ENCODE results near the gene IFI16. TPM values are rescaled to one million over a fixed set of nuclear protein-coding genes. Genes with fewer than 3 reads are reported as not detected.

Gene IFI16
- polyA plus RNA-seq, 2 of the 4 experiments (the other 2 are of a cell fraction) = 1.5 to 3.3 TPM

DNA sequence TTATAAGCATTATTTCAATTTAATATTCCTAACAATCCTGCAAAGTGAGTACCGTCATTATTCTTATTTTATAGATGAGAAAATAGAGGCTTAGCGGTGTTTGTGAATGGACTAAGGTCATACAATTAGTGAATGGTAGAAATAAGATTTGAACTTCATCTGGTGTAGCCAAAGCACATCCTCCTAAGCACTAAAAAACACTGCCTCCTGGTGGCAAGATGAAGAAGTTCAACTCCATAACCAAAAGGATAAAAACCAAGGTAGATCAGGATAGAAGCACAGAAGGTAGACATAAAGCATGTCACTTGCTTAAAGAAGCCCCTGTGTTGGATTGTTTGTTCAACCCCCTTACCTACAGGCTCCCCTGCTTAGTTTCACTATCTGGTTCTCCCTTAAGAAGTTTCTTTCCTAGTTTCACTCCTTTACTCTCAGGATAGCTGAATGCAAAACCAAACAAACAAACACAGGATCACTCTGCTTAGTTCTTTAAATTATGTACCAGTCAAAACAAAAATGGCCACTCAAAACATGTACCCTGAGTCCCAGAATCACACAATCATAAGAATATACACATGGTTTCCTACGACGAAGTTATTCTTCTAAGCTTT lies 79.6 kb downstream of the IFI16 start:
- 83% methylated on average over 4 of the region's 4 CpGs for WGBS (ENCODE audit: missing lambda C conversion rate)
- Histone ChIP-seq H3K4me1 (peaks cover 14% of the 10 kb centered on the region; the same call in 2 of the 3 replicates), H3K4me2 (no peak overlapping the region), H3K9me3 (no peaks in the 10 kb centered on the region), H3K27ac (no peak overlapping the region), H3K4me3 (no peak overlapping the region)
- TF ChIP-seq, protein P1, sequence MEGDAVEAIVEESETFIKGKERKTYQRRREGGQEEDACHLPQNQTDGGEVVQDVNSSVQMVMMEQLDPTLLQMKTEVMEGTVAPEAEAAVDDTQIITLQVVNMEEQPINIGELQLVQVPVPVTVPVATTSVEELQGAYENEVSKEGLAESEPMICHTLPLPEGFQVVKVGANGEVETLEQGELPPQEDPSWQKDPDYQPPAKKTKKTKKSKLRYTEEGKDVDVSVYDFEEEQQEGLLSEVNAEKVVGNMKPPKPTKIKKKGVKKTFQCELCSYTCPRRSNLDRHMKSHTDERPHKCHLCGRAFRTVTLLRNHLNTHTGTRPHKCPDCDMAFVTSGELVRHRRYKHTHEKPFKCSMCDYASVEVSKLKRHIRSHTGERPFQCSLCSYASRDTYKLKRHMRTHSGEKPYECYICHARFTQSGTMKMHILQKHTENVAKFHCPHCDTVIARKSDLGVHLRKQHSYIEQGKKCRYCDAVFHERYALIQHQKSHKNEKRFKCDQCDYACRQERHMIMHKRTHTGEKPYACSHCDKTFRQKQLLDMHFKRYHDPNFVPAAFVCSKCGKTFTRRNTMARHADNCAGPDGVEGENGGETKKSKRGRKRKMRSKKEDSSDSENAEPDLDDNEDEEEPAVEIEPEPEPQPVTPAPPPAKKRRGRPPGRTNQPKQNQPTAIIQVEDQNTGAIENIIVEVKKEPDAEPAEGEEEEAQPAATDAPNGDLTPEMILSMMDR (IDR thresholded peaks at IDR 0.05) = peak; percentile 41; the same call in 2 of the 3 replicates
- TF ChIP-seq RAD21 (conservative IDR thresholded peaks at IDR 0.05 in 1 of 2, IDR thresholded peaks at IDR 0.05 in 1 of 2) (0 out of 5 replicates have a peak, but pooled peaks of 1 of the 2 experiments have one; percentile 10), RNF2 (IDR thresholded peaks at IDR 0.05; ENCODE audit: borderline replicate concordance, low read depth) (no peak), FOSB (CRISPR knock-in tag; IDR thresholded peaks at IDR 0.05) (no peak)
- ChIA-PET CTCF (interaction anchor here (1.3 to 2.1 kb wide), 3 partner anchors 17 to 45 kb away, joined by 3 to 10 read pairs (median 3); no protein-coding TSS in a partner anchor), POLR2A (no interaction called here)
- DNase-seq (ENCODE audit: low read depth in 1 of 2, low spot score in 1 of 2) (peak in 1 of 2 experiments; percentile 17), FAIRE-seq (no peak), ATAC-seq (peak in 1 of 2 experiments; percentile 48; a peak in 1 of 6 replicates)

DNA sequence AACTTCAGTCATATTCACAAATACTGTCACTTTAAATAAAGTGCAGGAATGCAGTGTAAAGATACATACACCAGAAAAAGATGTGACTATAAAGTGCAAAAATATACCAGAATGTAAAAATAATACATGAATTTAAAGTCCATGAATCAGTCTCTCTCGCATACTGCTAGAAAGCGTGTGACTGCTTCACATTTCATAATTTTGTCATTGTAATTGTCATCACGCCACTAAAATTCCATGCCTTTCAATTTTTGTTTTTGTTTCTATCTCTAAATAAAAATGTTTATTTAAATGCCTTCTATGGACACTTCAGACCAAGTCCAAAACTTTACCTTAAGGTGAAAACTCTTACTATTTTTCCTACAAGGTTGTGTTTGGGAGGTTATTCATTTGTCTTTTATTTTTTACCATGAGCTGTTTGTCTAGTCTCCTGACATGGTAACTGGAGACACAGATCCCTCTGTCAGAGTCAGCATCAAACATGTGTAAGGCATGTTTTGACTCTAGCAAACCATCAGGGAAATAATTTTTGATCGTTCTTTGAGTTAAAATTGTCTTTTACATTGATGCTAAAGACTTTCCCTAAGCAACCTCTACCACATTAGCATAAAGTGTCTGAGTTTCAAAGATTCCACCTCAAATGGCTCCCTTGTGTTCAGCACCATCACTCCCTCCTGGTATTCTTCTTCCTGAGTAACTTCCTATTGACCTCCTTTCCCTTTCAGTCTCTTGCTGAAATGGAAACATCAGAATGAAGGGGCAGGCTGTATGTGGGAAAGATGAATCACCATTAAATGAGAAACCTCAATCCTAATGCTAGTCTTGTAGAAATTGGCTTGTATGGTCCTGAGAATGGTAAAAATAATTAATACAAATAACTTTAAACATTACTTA lies 80.8 kb downstream of the IFI16 start:
- Histone ChIP-seq H3K9me3 (no peaks in the 10 kb centered on the region), H3K4me2 (no peak overlapping the region), H3K4me1 (peaks cover 14% of the 10 kb centered on the region; the same call in 2 of the 3 replicates), H3K4me3 (no peak overlapping the region), H3K27ac (no peak overlapping the region)
- no peak for FAIRE-seq
- no peak for TF ChIP-seq EHMT2 (IDR thresholded peaks at IDR 0.05; ENCODE audit: low read depth)
- no peak for TF ChIP-seq EHF (CRISPR knock-in tag; IDR thresholded peaks at IDR 0.05)
- no peak for TF ChIP-seq CBX2 (IDR thresholded peaks at IDR 0.05; ENCODE audit: borderline replicate concordance, low read depth)
- TF ChIP-seq RARB (CRISPR knock-in tag; IDR thresholded peaks at IDR 0.05) = no peak
- TF ChIP-seq, protein P1 (IDR thresholded peaks at IDR 0.05) = no peak
- TF ChIP-seq, protein P2, sequence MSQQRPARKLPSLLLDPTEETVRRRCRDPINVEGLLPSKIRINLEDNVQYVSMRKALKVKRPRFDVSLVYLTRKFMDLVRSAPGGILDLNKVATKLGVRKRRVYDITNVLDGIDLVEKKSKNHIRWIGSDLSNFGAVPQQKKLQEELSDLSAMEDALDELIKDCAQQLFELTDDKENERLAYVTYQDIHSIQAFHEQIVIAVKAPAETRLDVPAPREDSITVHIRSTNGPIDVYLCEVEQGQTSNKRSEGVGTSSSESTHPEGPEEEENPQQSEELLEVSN (IDR thresholded peaks at IDR 0.05; ENCODE audit: borderline replicate concordance, low read depth) = no peak
- TF ChIP-seq FOXS1 (CRISPR knock-in tag; IDR thresholded peaks at IDR 0.05) = no peak
- TF ChIP-seq ZNF302 (CRISPR knock-in tag; IDR thresholded peaks at IDR 0.05) = no peak
- TF ChIP-seq ZSCAN20 (CRISPR knock-in tag; IDR thresholded peaks at IDR 0.05) = no peak
- TF ChIP-seq, protein P3, sequence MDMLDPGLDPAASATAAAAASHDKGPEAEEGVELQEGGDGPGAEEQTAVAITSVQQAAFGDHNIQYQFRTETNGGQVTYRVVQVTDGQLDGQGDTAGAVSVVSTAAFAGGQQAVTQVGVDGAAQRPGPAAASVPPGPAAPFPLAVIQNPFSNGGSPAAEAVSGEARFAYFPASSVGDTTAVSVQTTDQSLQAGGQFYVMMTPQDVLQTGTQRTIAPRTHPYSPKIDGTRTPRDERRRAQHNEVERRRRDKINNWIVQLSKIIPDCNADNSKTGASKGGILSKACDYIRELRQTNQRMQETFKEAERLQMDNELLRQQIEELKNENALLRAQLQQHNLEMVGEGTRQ (IDR thresholded peaks at IDR 0.05) = no peak
- TF ChIP-seq TFCP2L1 (CRISPR knock-in tag; IDR thresholded peaks at IDR 0.05) = no peak
- TF ChIP-seq RCOR1 (IDR thresholded peaks at IDR 0.05; ENCODE audit: low read depth, low read length) = no peak
- TF ChIP-seq FOSB (CRISPR knock-in tag; IDR thresholded peaks at IDR 0.05) = no peak
- TF ChIP-seq MAZ (IDR thresholded peaks at IDR 0.05; ENCODE audit: borderline replicate concordance, low read depth, low read length) = no peak
- no peak for TF ChIP-seq ESRRA (IDR thresholded peaks at IDR 0.05; ENCODE audit: borderline replicate concordance, low read length)
- no peak for TF ChIP-seq MAFK (IDR thresholded peaks at IDR 0.05; ENCODE audit: partially characterized antibody)
- no peak for TF ChIP-seq NPAS2 (CRISPR knock-in tag; IDR thresholded peaks at IDR 0.05; ENCODE audit: borderline replicate concordance)
- TF ChIP-seq, protein P4, sequence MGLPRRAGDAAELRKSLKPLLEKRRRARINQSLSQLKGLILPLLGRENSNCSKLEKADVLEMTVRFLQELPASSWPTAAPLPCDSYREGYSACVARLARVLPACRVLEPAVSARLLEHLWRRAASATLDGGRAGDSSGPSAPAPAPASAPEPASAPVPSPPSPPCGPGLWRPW (IDR thresholded peaks at IDR 0.05) = no peak
- TF ChIP-seq CHD4 (IDR thresholded peaks at IDR 0.05; ENCODE audit: borderline replicate concordance) = no peak
- TF ChIP-seq JUNB (IDR thresholded peaks at IDR 0.05) = no peak
- DNase-seq (ENCODE audit: low read depth in 1 of 2, low spot score in 1 of 2) = no peak
- 41% methylated on average over 4 of the region's 4 CpGs for whole genome bisulfite sequencing (ENCODE audit: missing lambda C conversion rate)
- POLR2A ChIA-PET = no interaction called here
- no peak for ATAC-seq
- CTCF ChIA-PET = interaction anchor here (2.1 kb wide), 1 partner anchor 19 kb away, joined by 10 read pairs; no protein-coding TSS in a partner anchor
